ENCODE results near the gene R3HDM4. TPM values are rescaled to one million over a fixed set of nuclear protein-coding genes. Genes with fewer than 3 reads are reported as not detected.

R3HDM4 gene
- total and polyA plus RNA-seq, 9 of the 15 experiments (the other 6 are each of a cell fraction or from before 2014, with no cell fraction given): 3.2 to 154 (median 59.0) TPM

DNA sequence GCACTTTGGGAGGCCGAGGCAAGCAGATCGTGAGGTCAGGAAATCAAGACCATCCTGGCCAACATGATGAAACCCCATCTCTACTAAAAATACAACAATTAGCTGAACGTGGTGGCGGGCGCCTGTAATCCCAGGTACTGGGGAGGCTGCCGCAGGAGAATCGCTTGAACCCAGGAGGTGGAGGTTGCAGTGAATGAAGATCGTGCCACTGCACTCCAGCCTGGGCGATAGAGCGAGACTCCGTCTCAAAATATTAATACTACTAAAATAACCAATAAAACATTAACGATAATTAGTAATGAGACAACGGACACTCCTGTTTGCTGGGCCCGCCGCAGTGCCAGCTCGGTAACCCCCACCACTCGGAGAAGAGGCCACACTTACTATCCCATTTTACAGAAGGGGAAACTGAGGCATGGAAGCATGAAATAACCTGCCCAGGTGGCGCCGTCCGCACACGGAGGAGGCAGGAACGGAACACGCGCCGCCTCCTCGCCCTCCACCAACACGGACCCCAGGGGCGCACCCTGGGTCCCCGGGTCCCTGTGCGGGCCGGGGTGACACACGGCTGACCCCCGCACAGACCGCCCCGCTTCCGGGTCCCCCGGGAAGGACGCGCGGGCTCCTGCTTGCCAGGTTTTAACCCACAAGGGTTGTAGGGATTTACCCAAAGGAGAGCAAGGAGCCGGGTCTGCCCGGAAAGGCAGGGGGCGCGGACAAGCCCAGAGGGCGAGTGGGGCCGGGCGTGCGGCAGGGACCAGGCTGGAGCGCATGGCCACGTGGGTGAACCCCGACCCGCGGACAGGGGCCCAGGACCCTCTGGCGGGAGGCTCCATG is 1.6 kb downstream of the R3HDM4 start (continued):
- TF ChIP-seq ZBTB7A (IDR thresholded peaks at IDR 0.05; ENCODE audit: borderline replicate concordance, control insufficient read depth, low read depth, low read length) (peak; percentile 72; the same call in 1 of the 2 replicates), MGA (IDR thresholded peaks at IDR 0.05) (no peak), RBM14 (IDR thresholded peaks at IDR 0.05; ENCODE audit: borderline replicate concordance, insufficient read depth, low read depth, low read length) (peak; percentile 51; the same call in 1 of the 2 replicates), HNRNPH1 (optimal IDR thresholded peaks at IDR 0.05; ENCODE audit: low read depth, low read length) (no peak), GABPB2 (CRISPR knock-in tag; conservative IDR thresholded peaks at IDR 0.05) (no peak), ZNF79 (CRISPR knock-in tag; IDR thresholded peaks at IDR 0.05; ENCODE audit: low read depth) (no peak), LARP7 (IDR thresholded peaks at IDR 0.05) (no peak), HNRNPL (IDR thresholded peaks at IDR 0.05; ENCODE audit: low read depth, low read length) (peak; percentile 70; the same call in 1 of the 2 replicates), FOXA1 (IDR thresholded peaks at IDR 0.05; ENCODE audit: borderline replicate concordance) (no peak), CCAR2 (IDR thresholded peaks at IDR 0.05; ENCODE audit: low read depth, low read length) (no peak), ARID4B (CRISPR knock-in tag; IDR thresholded peaks at IDR 0.05) (peak; percentile 48; the same call in 1 of the 2 replicates)

Data from K562 (cell line).